Motor neuron (in vitro differentiated cells): ENCODE data around the gene MSANTD1. TPM values are rescaled to one million over a fixed set of nuclear protein-coding genes. Genes with fewer than 3 reads are reported as not detected.

Experiments
- ATAC-seq, 8 experiments: fragments of 200-7000 bp; cut with Tn5 transposase; replicated peaks in 6 of 8; 2 replicates each; pipeline ENCODE4 v1.8.0; 2021; ENCODE audit warnings: mild to moderate bottlenecking in 8 of 8, moderate library complexity in 8 of 8
- H3K27ac ChIP-seq, 2 donors: fragments of 250-450 bp; sonication (Bioruptor Pico); 2 replicates each; pipeline ENCODE4 v1.9.0; 2021; ENCODE audit warnings: antibody characterized with exemption in 2 of 2, mild to moderate bottlenecking in 2 of 2, moderate library complexity in 1 of 2
- H3K4me1 ChIP-seq, 2 donors: fragments of 250-450 bp; sonication (Bioruptor Pico); replicated peaks in 1 of 2; 2 replicates each; pipeline ENCODE4 v1.6.1; 2021; ENCODE audit warnings: antibody characterized with exemption in 2 of 2, mild to moderate bottlenecking in 2 of 2, moderate library complexity in 1 of 2
- H3K4me3 ChIP-seq, 5 donors: fragments of 250-450 bp; sonication (Bioruptor Pico); 2 replicates each; pipeline ENCODE4 v1.9.0; 2021; ENCODE audit warnings: antibody characterized with exemption in 5 of 5, mild to moderate bottlenecking in 5 of 5, moderate library complexity in 4 of 5
- WGBS, 10 experiments: fragments of 450-650 bp; shearing (Covaris generic); methylation state at CpG; one replicate each; pipeline ENCODE4 v1.0.0; 2022; 5-methylcytosine and 5-hydroxymethylcytosine counted together
- in situ Hi-C, 9 experiments: fragments of 400-800 bp; cut with MboI; loops; one replicate each; pipeline ENCODE4 v1.15.0; 2021; ENCODE audit warnings: low sequenced_read_pairs in 9 of 9, low pct_unique_long_range_greater_than_20kb in 2 of 9; ENCODE audit not compliant: unreplicated experiment in 9 of 9
- total RNA-seq, 8 experiments: library from RNA; unstranded; fragments of 300-600 nt; gene quantifications; 2 replicates each; pipeline versions ENCODE4 v1.2.3 to v1.2.4, GENCODE V29; 2022

The MSANTD1 gene
- total RNA-seq, 8 experiments from 2014 or later, result 0.76 to 2.1 (median 1.2) TPM

- 50 to 89% methylated on average over 2 to 5 of the region's 20 CpGs; no CpG with 5 or more reads in 8 of the 10 experiments for WGBS, 10 experiments
- in situ Hi-C loops, result no loop called here
- Histone ChIP-seq H3K27ac (peak overlapping the region in 1 of 2 donors; percentile 32), H3K4me3 (no peak overlapping the region), H3K4me1 (peaks cover 20 to 28% of the 10 kb centered on the region in 2 donors)
- ATAC-seq, result no peak
These were observed 915 bp downstream of the MSANTD1 start for GRCh38 chr4:3249711-3250437.

- Histone ChIP-seq H3K27ac (peak overlapping the region in 1 of 2 donors; percentile 32), H3K4me1 (peaks cover 20 to 28% of the 10 kb centered on the region in 2 donors), H3K4me3 (no peak overlapping the region)
- peak in 5 of 8 experiments; percentile 8 to 47 (median 29) for ATAC-seq
- WGBS, 10 experiments, result 47 to 93% methylated on average over 3 of the region's 14 CpGs; no CpG with 5 or more reads in 8 of the 10 experiments
- in situ Hi-C loops, result no loop called here
These were observed 1.5 kb downstream of the MSANTD1 start for GRCh38 chr4:3250438-3250955.

- WGBS, 10 experiments, result 73 to 100% (median 87%) methylated on average over 1 to 8 of the region's 19 CpGs; no CpG with 5 or more reads in 3 of the 10 experiments
- no peak overlapping the region for H3K4me3 ChIP-seq
- in situ Hi-C loops, result no loop called here
- H3K27ac ChIP-seq, result peak overlapping the region in 1 of 2 donors; percentile 32
- ATAC-seq, result peak in 7 of 8 experiments; percentile 2 to 59 (median 21)
- H3K4me1 ChIP-seq, result peaks cover 20 to 28% of the 10 kb centered on the region in 2 donors
These were observed 2.2 kb downstream of the MSANTD1 start for GRCh38 chr4:3250956-3251690.

GRCh38 chr4:3251691-3252479 is 2.9 kb downstream of the MSANTD1 start:
- peaks cover 15 to 28% of the 10 kb centered on the region in 2 donors for H3K4me1 ChIP-seq
- 80 to 100% (median 86%) methylated on average over 1 to 8 of the region's 11 CpGs; no CpG with 5 or more reads in 4 of the 10 experiments for WGBS, 10 experiments
- no peak overlapping the region for H3K27ac ChIP-seq
- ATAC-seq, result no peak
- in situ Hi-C loops, result no loop called here
- H3K4me3 ChIP-seq, result no peak overlapping the region

- H3K4me3 ChIP-seq, result no peak overlapping the region
- no peak overlapping the region for H3K27ac ChIP-seq
- peaks cover 15 to 28% of the 10 kb centered on the region in 2 donors for H3K4me1 ChIP-seq
- in situ Hi-C loops, result no loop called here
- WGBS, 10 experiments, result 80 to 100% (median 90%) methylated on average over 2 to 3 of the region's 3 CpGs; no CpG with 5 or more reads in 3 of the 10 experiments
- no peak for ATAC-seq
These were observed 3.5 kb downstream of the MSANTD1 start for GRCh38 chr4:3252480-3252828.

GRCh38 chr4:3252831-3253641 is 4.1 kb downstream of the MSANTD1 start:
- in situ Hi-C loops, result no loop called here
- Histone ChIP-seq H3K27ac (no peak overlapping the region), H3K4me3 (no peak overlapping the region), H3K4me1 (peaks cover 15 to 28% of the 10 kb centered on the region in 2 donors)
- peak in 1 of 8 experiments; percentile 35 for ATAC-seq
- WGBS, 10 experiments, result 40 to 90% (median 62%) methylated on average over 1 to 18 of the region's 38 CpGs; no CpG with 5 or more reads in 2 of the 10 experiments

- Histone ChIP-seq H3K4me1 (peaks cover 9 to 22% of the 10 kb centered on the region in 2 donors), H3K27ac (no peak overlapping the region), H3K4me3 (no peak overlapping the region)
- WGBS, 10 experiments, result 84 to 100% methylated on average over 2 to 5 of the region's 13 CpGs; no CpG with 5 or more reads in 8 of the 10 experiments
- no peak for ATAC-seq
- in situ Hi-C loops, result no loop called here
These were observed 4.8 kb downstream of the MSANTD1 start for GRCh38 chr4:3253808-3254207.

- peaks cover 2 to 15% of the 10 kb centered on the region in 2 donors for H3K4me1 ChIP-seq
- 38 to 80% (median 56%) methylated on average over 1 to 3 of the region's 14 CpGs; no CpG with 5 or more reads in 7 of the 10 experiments for WGBS, 10 experiments
- no peak for ATAC-seq
- in situ Hi-C loops, result no loop called here
- no peak overlapping the region for H3K4me3 ChIP-seq
- no peak overlapping the region for H3K27ac ChIP-seq
These were observed 5.6 kb downstream of the MSANTD1 start for GRCh38 chr4:3254302-3255131.

- in situ Hi-C loops, result no loop called here
- Histone ChIP-seq H3K4me3 (no peak overlapping the region), H3K4me1 (peaks cover 0 to 3% of the 10 kb centered on the region in 2 donors), H3K27ac (no peak overlapping the region)
- no peak for ATAC-seq
- 80 to 100% (median 97%) methylated on average over 2 to 11 of the region's 36 CpGs; no CpG with 5 or more reads in 5 of the 10 experiments for WGBS, 10 experiments
These were observed 6.7 kb downstream of the MSANTD1 start for GRCh38 chr4:3255611-3256186.

- 73 to 100% (median 82%) methylated on average over 1 to 10 of the region's 21 CpGs; no CpG with 5 or more reads in 2 of the 10 experiments for WGBS, 10 experiments
- ATAC-seq, result no peak
- no peaks in the 10 kb centered on the region for H3K4me1 ChIP-seq
- in situ Hi-C loops, result no loop called here
- no peak overlapping the region for H3K4me3 ChIP-seq
- no peak overlapping the region for H3K27ac ChIP-seq
These were observed 7.5 kb downstream of the MSANTD1 start for GRCh38 chr4:3256230-3257102.
